GM21526 (cell line): ENCODE data around the gene ALG5.

Experiments
- ATAC-seq: cut with Tn5 transposase; IDR thresholded peaks from one replicate; pipeline ENCODE4 v1.9.1; 2021; ENCODE audit warnings: moderate library complexity; ENCODE audit not compliant: unreplicated experiment, low FRiP score

ALG5 gene

DNA sequence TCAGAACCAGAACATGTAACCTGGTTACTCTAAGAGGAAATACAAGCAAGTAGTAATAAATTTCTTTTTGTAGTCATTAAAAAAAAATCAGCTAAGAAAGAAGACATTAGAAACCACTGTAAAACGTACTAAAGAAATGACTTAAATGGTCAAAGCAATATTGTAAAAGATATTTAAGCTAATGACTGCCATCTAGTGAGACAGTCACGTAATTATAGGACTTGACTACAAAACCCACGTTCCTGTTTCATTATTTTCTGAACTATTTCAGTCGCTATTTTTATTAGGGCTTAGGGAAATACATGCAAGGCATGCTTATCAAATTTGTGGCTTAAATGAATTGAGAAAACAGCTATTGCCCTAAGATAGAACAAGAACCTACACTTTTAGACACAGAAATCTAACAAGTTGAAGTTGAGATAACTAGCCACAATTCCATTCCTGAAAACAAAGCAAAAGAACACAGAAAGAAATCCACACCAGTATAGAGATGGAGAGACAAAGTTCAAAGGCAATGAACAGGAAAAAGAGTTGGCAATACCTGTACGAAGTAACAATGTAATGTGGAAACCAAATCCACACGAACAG lies 17.9 kb downstream of the ALG5 start:
- no peak for ATAC-seq

- no peak for ATAC-seq
These were observed 19.6 kb downstream of the ALG5 start for GRCh38 chr13:36979361-36980050.

GRCh38 chr13:36975172-36975571 lies 24.0 kb downstream of the ALG5 start:
- ATAC-seq, result no peak

DNA sequence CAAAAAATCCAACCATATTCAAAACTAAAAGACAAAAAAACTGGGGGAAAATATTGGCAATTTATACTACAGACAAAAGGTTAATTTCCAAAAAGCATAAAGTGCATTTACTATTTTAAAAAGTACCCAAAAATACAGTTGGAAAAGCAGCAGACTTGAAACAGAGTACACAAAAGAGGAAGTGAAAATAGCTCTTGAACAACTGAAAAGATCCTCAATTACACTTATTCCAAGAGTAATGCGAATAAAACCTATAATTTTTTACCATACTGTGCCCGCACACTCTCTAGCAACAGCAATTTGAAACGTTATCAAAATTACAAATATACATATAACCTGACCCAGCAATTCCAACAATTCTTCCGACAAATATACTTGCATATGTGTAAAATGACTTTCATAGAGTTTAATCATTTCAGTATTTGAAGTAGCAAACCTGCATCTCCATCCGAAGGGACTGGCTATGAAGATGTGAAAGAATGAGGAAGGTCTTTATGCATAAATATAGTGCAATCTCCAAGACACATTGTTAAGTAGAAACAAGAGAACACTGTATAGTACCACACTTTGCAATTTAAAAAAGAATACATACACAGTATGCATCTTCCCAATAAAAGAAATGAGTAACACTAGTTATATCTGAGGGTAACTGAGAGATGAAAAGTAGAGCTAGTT lies 25.4 kb downstream of the ALG5 start:
- peak; percentile 79 for ATAC-seq

DNA sequence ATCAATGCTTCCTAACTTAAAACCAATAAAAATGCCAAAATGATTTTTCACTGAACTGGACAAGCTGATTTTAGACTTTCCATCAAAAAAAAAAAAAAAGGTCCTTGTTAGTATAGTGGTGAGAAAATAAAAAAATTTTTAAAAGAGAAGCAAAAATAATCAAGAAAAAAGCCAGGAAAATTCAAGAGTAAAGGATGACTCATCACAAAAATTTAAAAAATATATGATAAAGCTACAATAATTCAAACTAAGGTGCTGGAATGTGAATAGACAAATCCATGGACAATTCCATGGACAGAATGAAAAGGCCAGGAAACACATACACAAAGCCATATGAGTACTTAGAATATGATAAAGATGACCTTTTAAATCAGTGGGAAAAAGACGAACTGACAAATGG lies 26.1 kb downstream of the ALG5 start:
- no peak for ATAC-seq

DNA sequence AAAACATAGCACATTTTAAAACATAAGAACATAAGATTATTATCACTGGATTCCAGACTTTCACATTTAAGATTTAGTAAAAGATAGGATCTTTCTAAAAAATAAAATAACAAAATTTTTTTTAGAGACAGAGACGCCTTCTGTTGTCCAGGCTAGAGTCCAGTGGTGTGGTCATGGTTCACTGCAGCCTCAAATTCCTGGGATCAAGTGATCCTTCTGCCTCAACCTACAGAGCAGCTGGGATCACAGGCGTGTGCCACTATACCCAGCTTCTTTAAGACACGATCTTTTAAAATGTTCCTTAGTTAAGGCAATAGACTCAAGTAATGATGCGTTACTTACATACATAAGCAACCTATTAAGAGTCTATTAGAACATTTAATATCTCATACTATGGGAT lies 32.7 kb downstream of the ALG5 start:
- ATAC-seq, result no peak

GRCh38 chr13:36965767-36966166 lies 33.4 kb downstream of the ALG5 start:
- no peak for ATAC-seq

GRCh38 chr13:36959456-36960116 lies 39.6 kb downstream of the ALG5 start:
- no peak for ATAC-seq

DNA sequence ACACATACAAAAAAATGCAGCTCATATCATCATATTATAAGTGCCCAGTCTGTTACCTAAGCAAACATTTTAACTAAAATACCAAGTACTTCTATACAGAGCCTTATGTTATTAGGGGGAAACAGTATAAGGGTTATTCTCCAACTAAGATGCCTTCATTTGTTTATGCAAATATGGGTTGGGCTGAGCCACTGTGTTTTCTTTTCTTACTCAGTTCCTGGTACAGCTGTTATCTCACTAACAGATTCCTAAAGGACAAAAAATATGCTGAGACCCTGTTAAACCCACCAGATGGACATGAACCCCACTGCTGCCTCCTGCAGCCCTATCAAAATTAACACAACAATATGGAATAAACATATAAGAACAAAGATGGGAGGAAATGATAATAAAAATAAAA lies 44.6 kb downstream of the ALG5 start:
- ATAC-seq, result no peak

DNA sequence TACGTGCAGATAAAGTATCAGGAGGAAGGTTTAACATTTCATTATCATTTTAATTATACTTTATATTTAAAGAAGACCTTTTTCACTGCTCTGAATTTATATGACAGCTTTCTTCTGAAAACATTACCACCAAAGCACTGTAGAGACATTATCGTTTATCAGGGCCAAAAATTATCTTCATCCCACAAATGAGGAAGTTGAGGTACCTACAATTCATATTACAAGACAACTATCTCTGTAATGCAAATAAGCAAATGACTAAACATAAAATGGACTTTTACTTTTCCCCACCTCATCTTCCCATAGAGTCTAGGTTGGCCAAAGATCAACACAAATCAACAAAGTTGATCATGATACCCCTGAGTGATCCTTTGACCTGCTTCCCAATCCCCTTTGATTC lies 48.2 kb downstream of the ALG5 start:
- no peak for ATAC-seq

DNA sequence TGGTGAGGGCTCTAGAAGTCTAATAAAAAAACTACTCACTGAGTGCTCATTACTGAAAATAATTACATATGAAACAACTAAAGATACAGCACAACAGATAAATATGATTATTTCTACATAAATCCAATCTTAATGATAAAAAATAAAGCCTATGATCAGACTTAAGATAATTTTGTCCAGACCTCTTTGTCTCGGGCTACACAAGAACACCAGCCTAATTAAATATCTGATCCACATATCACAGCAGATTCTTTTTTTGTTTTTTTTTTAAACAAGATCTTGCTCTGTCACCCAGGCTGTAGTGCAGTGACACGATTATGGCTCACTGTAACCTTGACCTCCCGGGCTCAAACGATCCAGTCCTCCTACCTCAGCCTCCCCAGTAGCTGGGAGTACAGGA lies 48.8 kb downstream of the ALG5 start:
- ATAC-seq, result no peak

DNA sequence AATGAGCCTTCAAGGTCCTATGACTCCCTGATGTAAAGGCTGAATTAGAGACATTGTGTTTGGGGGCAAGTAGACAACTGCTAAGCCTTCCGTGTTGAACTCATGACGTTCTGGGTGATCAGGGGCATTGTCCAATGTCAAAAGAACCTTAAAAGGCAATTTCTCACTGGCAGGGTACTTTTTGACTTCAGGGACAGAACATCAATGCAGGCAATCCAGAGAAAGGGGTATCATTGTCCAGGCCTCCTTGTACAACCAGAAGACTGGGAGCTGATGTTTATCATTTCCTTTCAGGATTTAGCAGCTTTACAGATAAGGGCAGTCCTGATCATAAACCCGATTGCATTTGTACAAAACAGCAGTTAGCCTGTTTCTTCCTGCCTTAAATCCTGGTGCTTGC lies 54.1 kb downstream of the ALG5 start:
- ATAC-seq, result no peak

- no peak for ATAC-seq
These were observed 73.5 kb downstream of the ALG5 start for GRCh38 chr13:36925603-36926002.

GRCh38 chr13:36924001-36924400 lies 75.1 kb downstream of the ALG5 start:
- no peak for ATAC-seq

- no peak for ATAC-seq
These were observed 77.4 kb downstream of the ALG5 start for GRCh38 chr13:36921631-36922301.

- no peak for ATAC-seq
These were observed 78.4 kb downstream of the ALG5 start for GRCh38 chr13:36920616-36921185.

DNA sequence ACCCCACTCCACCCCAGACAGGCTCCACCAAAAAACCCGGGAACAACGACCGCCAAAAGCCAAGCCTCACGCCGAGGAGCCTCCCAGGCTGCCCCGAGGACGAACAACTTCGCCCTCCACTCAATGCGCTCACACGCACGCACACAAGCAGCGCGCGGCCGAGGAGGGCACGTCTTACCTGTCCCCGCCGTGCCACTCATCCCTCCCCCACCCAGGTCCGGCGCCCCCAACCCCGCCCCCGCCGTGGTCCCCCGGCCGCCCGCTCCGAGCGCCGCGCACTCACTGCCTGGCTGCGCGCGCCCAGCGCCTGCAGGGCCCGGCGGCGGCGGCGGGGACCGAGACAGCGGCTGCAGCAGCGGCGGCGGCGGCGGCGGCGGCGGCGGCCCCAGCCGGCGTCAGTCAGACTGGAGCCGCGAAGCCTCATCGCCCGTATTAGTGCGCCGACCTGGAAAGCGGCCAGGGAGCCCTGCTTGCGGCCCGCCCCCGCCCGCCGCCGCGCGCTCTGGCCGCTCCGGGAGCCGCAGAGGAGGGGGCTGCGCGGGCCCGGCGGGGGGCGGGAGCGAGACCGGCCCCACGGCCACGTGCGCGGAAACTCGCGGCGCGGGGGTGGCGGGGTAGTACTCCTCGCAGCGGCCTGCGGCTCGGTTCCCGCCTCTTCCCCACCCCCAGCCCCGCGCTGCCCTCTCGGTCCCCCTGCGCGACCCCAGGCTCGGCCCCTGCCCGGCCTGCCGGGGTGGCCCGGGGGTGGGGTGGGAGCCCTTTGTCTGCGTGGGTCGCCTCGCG lies 79.1 kb downstream of the ALG5 start, which contains the start of gene SMAD9:
Gene SMAD9 (minus strand): TSS at position 406 of the 783 bp plus-strand sequence. CDS start 40,549 bp downstream, outside the sequence.
- ATAC-seq, result peak; percentile 85

- ATAC-seq, result peak; percentile 27
These were observed 79.8 kb downstream of the ALG5 start for GRCh38 chr13:36919171-36919832.
